Measurements from ENCODE around the gene GNB1L.

GRCh38 chr22:19808873-19809478, 45.7 kb downstream of the GNB1L start:
- TF ChIP-seq BHLHE40 (IDR thresholded peaks at IDR 0.05; ENCODE audit: borderline replicate concordance in 1 of 2, low read depth in 2 of 2, low read length in 1 of 2): no peak
- TF ChIP-seq E2F4 (IDR thresholded peaks at IDR 0.05; ENCODE audit: low read depth, low read length): no peak
- no peak for TF ChIP-seq CREB1 (IDR thresholded peaks at IDR 0.05; ENCODE audit: low read depth)
- TF ChIP-seq SIX5 (IDR thresholded peaks at IDR 0.05; ENCODE audit: low read depth, low read length, severe bottlenecking): no peak
- TF ChIP-seq CTCF (IDR thresholded peaks at IDR 0.05 in 2 of 3, conservative IDR thresholded peaks at IDR 0.05 in 1 of 3; ENCODE audit: control insufficient read depth in 2 of 3, extremely low read depth in 1 of 3, insufficient read depth in 1 of 3, low read depth in 3 of 3, low read length in 3 of 3): no peak
- no peak for TF ChIP-seq MAX (IDR thresholded peaks at IDR 0.05; ENCODE audit: low read depth, low read length)
- no peak for TF ChIP-seq EP300 (IDR thresholded peaks at IDR 0.05; ENCODE audit: borderline replicate concordance in 1 of 2, control insufficient read depth in 1 of 2, low read depth in 2 of 2, low read length in 2 of 2)
- no peak for TF ChIP-seq USF1 (IDR thresholded peaks at IDR 0.05; ENCODE audit: borderline replicate concordance, extremely low read length, insufficient read depth, low read depth, low read length)
- no peak for TF ChIP-seq SMC3 (IDR thresholded peaks at IDR 0.05; ENCODE audit: borderline replicate concordance, low read length)
- TF ChIP-seq RAD21 (IDR thresholded peaks at IDR 0.05; ENCODE audit: insufficient read depth, low read depth, low read length): no peak
- TF ChIP-seq NFIC (IDR thresholded peaks at IDR 0.05; ENCODE audit: low read depth, low read length): no peak
- TF ChIP-seq SREBF2 (IDR thresholded peaks at IDR 0.05; ENCODE audit: low read length): no peak
- no peak for TF ChIP-seq IKZF2 (IDR thresholded peaks at IDR 0.05)

All from GM12878 (cell line).